Stimulated activated CD8-positive, alpha-beta memory T cell treated with anti-CD3 and anti-CD28 coated beads, Interleukin-15, amount 100 ng/mL, for 24 hours (primary cell): ENCODE measurements around the gene ADAMTS6.
"Not testable (repeated sequence)": the region's sequence is repeated elsewhere in the genome, so short reads cannot be mapped to it uniquely, and the experiment has no call there.

ENCODE experiments used
- DNase-seq: peaks from one replicate; pipeline ENCODE4 v3.0.0-alpha.2; 2020; ENCODE audit warnings: low read depth

Gene ADAMTS6

GRCh38 chr5:65462139-65462705 lies 19.5 kb downstream of the ADAMTS6 start:
- DNase-seq = no peak

DNA sequence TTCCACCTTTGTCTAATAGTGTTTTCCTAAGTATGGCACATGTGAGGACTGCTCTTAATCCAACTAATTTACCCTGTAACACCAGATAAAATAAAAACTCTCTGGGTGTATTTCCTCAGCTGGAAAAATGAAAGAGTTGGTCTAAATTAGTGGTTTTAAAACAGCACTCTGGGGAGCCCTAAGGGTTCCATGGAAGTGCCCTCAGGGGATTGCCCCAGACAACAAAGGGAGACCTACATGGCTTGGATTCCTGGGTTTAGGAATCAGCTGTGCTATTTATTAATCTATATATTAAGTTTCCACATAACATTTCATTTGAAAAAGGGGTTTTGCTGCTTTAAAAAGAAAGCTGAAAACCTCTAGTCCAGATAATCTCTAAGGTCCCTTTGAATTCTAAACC lies 20.2 kb downstream of the ADAMTS6 start:
- no peak for DNase-seq

- no peak for DNase-seq
Measured at GRCh38 chr5:65459995-65460394, 21.7 kb downstream of the ADAMTS6 start.

- no peak for DNase-seq
Measured at GRCh38 chr5:65455064-65455463, 26.7 kb downstream of the ADAMTS6 start.

- DNase-seq = no peak
Measured at GRCh38 chr5:65451436-65451835, 30.3 kb downstream of the ADAMTS6 start.

GRCh38 chr5:65446682-65447081 lies 35.0 kb downstream of the ADAMTS6 start:
- DNase-seq = no peak

- DNase-seq = no peak
Measured at GRCh38 chr5:65441800-65442199, 39.9 kb downstream of the ADAMTS6 start.

GRCh38 chr5:65440456-65440855 lies 41.3 kb downstream of the ADAMTS6 start:
- DNase-seq = no peak

GRCh38 chr5:65434122-65434521 lies 47.6 kb downstream of the ADAMTS6 start:
- DNase-seq = no peak

GRCh38 chr5:65426656-65427055 lies 55.1 kb downstream of the ADAMTS6 start:
- no peak for DNase-seq

DNA sequence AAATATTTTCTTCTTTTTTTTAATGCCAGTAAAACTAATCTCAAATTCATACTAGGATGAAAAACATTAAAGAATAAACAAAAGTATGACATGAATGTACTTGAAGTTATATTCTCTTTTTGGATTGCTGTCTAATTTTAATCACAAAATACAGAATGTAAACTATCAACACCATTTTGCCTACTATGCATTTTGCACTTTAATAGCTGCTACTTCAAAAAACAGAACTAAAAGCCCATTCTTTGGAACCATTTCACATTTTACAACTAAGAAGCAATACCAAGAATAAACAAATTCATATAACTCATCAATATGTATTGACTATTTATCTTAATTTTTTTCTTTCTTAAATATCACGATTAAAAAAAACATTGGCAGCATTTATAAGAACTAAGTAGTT lies 58.1 kb downstream of the ADAMTS6 start:
- DNase-seq = no peak

- DNase-seq = no peak
Measured at GRCh38 chr5:65418661-65419060, 63.1 kb downstream of the ADAMTS6 start.

DNA sequence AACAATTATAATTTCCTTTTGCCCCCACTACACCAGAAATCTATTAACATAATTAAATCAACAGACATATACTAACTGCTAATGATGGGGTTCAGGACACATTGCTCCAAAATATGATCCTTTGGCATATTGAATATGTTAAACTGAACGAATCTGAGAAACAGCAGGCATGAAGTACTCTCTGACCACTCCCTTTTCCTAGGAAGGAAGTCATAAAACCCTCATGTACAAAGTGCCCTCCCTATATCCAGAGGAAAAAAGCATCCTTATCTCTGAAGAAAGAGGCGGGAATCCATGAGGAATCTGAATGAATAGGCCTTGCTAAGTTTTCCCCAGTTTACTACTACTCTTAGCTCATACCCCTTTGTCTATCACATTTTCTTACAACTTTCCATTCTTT lies 67.9 kb downstream of the ADAMTS6 start:
- DNase-seq = no peak

GRCh38 chr5:65412842-65413241 lies 68.9 kb downstream of the ADAMTS6 start:
- DNase-seq = no peak

GRCh38 chr5:65411356-65411755 lies 70.4 kb downstream of the ADAMTS6 start:
- DNase-seq = no peak

GRCh38 chr5:65395526-65396155 lies 86.1 kb downstream of the ADAMTS6 start:
- no peak for DNase-seq

GRCh38 chr5:65394087-65394486 lies 87.6 kb downstream of the ADAMTS6 start:
- DNase-seq = no peak

GRCh38 chr5:65391591-65391990 lies 90.1 kb downstream of the ADAMTS6 start:
- DNase-seq = no peak

DNA sequence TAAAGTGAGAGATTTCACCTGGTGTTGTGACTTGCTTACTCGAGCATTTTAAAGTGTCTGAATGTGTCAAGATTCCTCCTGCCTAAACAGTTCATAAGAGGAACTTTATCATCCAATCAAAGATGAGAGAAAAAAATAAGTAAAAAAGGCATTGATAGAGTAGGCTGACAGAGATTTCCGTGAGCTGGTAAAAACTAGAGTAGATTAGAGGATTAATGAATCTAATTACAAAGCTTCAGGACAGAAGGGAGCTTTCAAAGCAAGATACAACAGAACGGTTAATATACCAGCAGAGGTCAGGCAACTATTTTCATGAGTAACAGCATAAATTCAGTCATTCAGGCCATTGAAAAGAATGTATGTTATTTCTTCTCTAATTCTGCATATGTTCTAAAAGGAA lies 91.5 kb downstream of the ADAMTS6 start:
- no peak for DNase-seq

DNA sequence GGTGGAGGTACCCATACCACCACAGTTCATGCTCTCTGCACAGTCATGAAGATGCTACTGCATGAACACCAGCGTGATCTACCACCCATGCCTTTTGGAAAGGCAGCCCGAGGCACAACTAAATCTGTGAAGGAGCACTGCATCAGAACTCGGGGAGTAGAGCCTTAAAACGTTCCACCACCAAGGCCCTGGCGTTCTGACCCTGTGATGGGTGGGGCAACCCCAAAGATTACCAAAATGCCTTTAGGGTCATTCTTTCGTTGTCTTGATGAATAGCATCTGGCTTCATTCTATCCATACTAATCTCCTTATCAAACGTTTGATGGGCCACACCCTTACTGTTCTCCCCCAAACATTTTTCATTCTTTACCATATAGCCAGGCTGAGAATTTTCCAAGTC lies 97.9 kb downstream of the ADAMTS6 start:
- no peak for DNase-seq

GRCh38 chr5:65382582-65382981 lies 99.1 kb downstream of the ADAMTS6 start:
- no peak for DNase-seq

- not testable (repeated sequence) for DNase-seq
Measured at GRCh38 chr5:65370505-65370904, 111.2 kb downstream of the ADAMTS6 start.

- no peak for DNase-seq
Measured at GRCh38 chr5:65366655-65367054, 115.1 kb downstream of the ADAMTS6 start.

DNA sequence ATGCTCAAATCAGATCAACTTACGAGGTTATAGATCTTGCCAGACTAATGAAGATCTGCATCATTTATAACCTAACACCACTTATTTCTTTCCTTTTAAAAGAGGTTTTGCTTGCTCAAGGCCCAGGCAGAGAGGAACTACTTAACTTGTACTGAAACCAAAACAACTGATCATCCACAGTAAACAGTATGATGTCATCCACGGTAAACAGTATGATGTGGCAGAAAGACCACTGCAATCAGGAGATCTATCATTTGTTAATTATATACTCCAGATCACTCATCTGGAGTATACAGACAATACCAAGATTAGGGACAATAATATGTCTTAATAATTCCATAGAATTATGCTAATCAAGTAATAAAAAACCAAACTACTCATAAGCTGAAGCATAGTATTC lies 116.8 kb downstream of the ADAMTS6 start:
- no peak for DNase-seq
